Keratinocyte (primary cell): ENCODE results near the gene PCCA. TPM values are rescaled to one million over a fixed set of nuclear protein-coding genes. Genes with fewer than 3 reads are reported as not detected.

ENCODE experiments used
- DNase-seq: peaks from one replicate; pipeline ENCODE4 v3.0.0-alpha.2; 2011; ENCODE audit warnings: low read depth, missing footprints, low spot score
- FAIRE-seq: peaks from 2 replicates; lab custom pipeline; 2011; peaks lifted over from hg19 to GRCh38; lab: Jason Lieb, UNC
- H2AFZ ChIP-seq: 2 replicates; pipeline ENCODE4 v1.6.0; 2012; ENCODE audit warnings: low read length, control low read depth, inconsistent platforms; ENCODE audit not compliant: control insufficient read depth
- H3K27ac ChIP-seq: 2 replicates; pipeline ENCODE4 v1.5.1; 2011; ENCODE audit warnings: low read length; ENCODE audit not compliant: control insufficient read depth, insufficient read depth
- H3K27me3 ChIP-seq: 3 replicates; pipeline ENCODE4 v1.6.0; 2011; ENCODE audit warnings: low read length; ENCODE audit not compliant: control insufficient read depth, insufficient read depth; ENCODE audit errors: extremely low read depth
- H3K36me3 ChIP-seq, 2 experiments: 2 replicates in 1 of 2; 3 replicates in 1 of 2; pipeline ENCODE4 v1.5.1; 2011; ENCODE audit warnings: low read length in 2 of 2, mild to moderate bottlenecking in 1 of 2; ENCODE audit not compliant: control insufficient read depth in 2 of 2, insufficient read depth in 2 of 2; ENCODE audit errors: extremely low read depth in 1 of 2
- H3K4me1 ChIP-seq: 3 replicates; pipeline ENCODE4 v1.5.1; 2011; ENCODE audit warnings: low read length; ENCODE audit not compliant: control insufficient read depth, insufficient read depth; ENCODE audit errors: extremely low read depth
- H3K4me2 ChIP-seq: 3 replicates; pipeline ENCODE4 v1.6.0; 2011; ENCODE audit warnings: low read depth, low read length; ENCODE audit not compliant: control insufficient read depth, insufficient read depth; ENCODE audit errors: extremely low read depth
- H3K4me3 ChIP-seq, 3 experiments: fragments of 200-600 bp in 1 of 3; sonication (generic) in 1 of 3; 2 replicates in 2 of 3; 3 replicates in 1 of 3; pipeline ENCODE4 v1.5.1; 2011 to 2016; ENCODE audit warnings: low read length in 3 of 3, mild to moderate bottlenecking in 3 of 3, control low read depth in 2 of 3, inconsistent platforms in 1 of 3, low read depth in 1 of 3, mixed read lengths in 1 of 3, mixed run types in 1 of 3, moderate library complexity in 1 of 3; ENCODE audit not compliant: control insufficient read depth in 2 of 3, insufficient read depth in 2 of 3; ENCODE audit errors: extremely low read depth in 1 of 3
- H3K79me2 ChIP-seq: 2 replicates; pipeline ENCODE4 v1.6.0; 2012; ENCODE audit warnings: low read length; ENCODE audit not compliant: control insufficient read depth, insufficient read depth
- H3K9ac ChIP-seq: 3 replicates; pipeline ENCODE4 v1.6.0; 2011; ENCODE audit warnings: low read length; ENCODE audit not compliant: control insufficient read depth, insufficient read depth; ENCODE audit errors: extremely low read depth
- H3K9me1 ChIP-seq: 3 replicates; pipeline ENCODE4 v1.6.0; 2011; ENCODE audit warnings: low read length; ENCODE audit not compliant: control insufficient read depth, insufficient read depth; ENCODE audit errors: extremely low read depth
- H3K9me3 ChIP-seq: 2 replicates; pipeline ENCODE4 v1.5.1; 2012; ENCODE audit warnings: low read depth, low read length; ENCODE audit not compliant: control insufficient read depth
- H4K20me1 ChIP-seq: 3 replicates; pipeline ENCODE4 v1.6.0; 2011; ENCODE audit warnings: low read length; ENCODE audit not compliant: control insufficient read depth, insufficient read depth; ENCODE audit errors: extremely low read depth
- CTCF ChIP-seq, 3 experiments: IDR thresholded peaks in 1 of 3; conservative IDR thresholded peaks in 1 of 3; optimal IDR thresholded peaks in 1 of 3; 2 replicates in 2 of 3; 3 replicates in 1 of 3; pipeline versions ENCODE3 to v1.5.1; 2011; ENCODE audit warnings: low read length in 3 of 3, mild to moderate bottlenecking in 3 of 3, moderate library complexity in 2 of 3, control low read depth in 1 of 3, inconsistent platforms in 1 of 3; ENCODE audit not compliant: insufficient read depth in 2 of 3; ENCODE audit errors: extremely low read depth in 1 of 3
- EZH2 ChIP-seq: IDR thresholded peaks from one replicate; pipeline ENCODE4 v1.6.1; 2012; ENCODE audit warnings: inconsistent platforms, mild to moderate bottlenecking, low read length, moderate library complexity
- dilution Hi-C: fragments of 300-500 bp; cut with MboI; formaldehyde crosslinking; loops from one replicate; pipeline ENCODE4 v1.7.0; 2020; ENCODE audit warnings: low sequenced_read_pairs; ENCODE audit not compliant: extremely low pct_ligation_motif_present
- polyA plus RNA-seq, 5 experiments: library from polyadenylated mRNA; depleted of rRNA in 3 of 5; stranded (reverse) in 3 of 5; stranded (forward) in 1 of 5; unstranded in 1 of 5; fragments of >200 nt; gene quantifications; 1 replicate in 1 of 5; 2 replicates in 3 of 5; 3 replicates in 1 of 5; pipeline versions ENCODE4 v1.2.1 to v1.2.3, GENCODE V29; 2011 to 2012; ENCODE audit warnings: missing spikeins in 2 of 5, low read depth in 1 of 5, low replicate concordance in 1 of 5

The PCCA gene
- polyA plus RNA-seq, 1 donor (not counting 4 experiments of a cell fraction or from before 2014, with no cell fraction given): 8.1 TPM

GRCh38 chr13:100340865-100341264, 252.0 kb downstream of the PCCA start:
- FAIRE-seq (no peak), DNase-seq (no peak)
- TF ChIP-seq CTCF (optimal IDR thresholded peaks at IDR 0.05 in 1 of 3, IDR thresholded peaks at IDR 0.05 in 1 of 3, conservative IDR thresholded peaks at IDR 0.05 in 1 of 3; ENCODE audit: extremely low read depth in 1 of 3, insufficient read depth in 2 of 3, low read length in 3 of 3) (no peak), EZH2 (no peak)
- Histone ChIP-seq H3K9ac (no peak overlapping the region), H3K9me3 (no peaks in the 10 kb centered on the region), H3K9me1 (no peaks in the 10 kb centered on the region), H3K4me2 (no peak overlapping the region), H3K79me2 (no peaks in the 10 kb centered on the region), H4K20me1 (no peaks in the 10 kb centered on the region), H3K4me3 (no peak overlapping the region), H2AFZ (no peak overlapping the region), H3K27me3 (no peaks in the 10 kb centered on the region), H3K4me1 (no peaks in the 10 kb centered on the region), H3K27ac (no peak overlapping the region), H3K36me3 (no peaks in the 10 kb centered on the region)
- dilution Hi-C loops: no loop called here

- Histone ChIP-seq H3K9me3 (no peaks in the 10 kb centered on the region), H3K27me3 (no peaks in the 10 kb centered on the region), H3K4me1 (no peaks in the 10 kb centered on the region), H2AFZ (no peak overlapping the region), H3K9ac (no peak overlapping the region), H3K9me1 (no peaks in the 10 kb centered on the region), H4K20me1 (no peaks in the 10 kb centered on the region), H3K79me2 (no peaks in the 10 kb centered on the region), H3K27ac (no peak overlapping the region), H3K4me3 (no peak overlapping the region), H3K4me2 (no peak overlapping the region), H3K36me3 (no peaks in the 10 kb centered on the region)
- no peak for FAIRE-seq
- DNase-seq: no peak
- TF ChIP-seq CTCF (optimal IDR thresholded peaks at IDR 0.05 in 1 of 3, IDR thresholded peaks at IDR 0.05 in 1 of 3, conservative IDR thresholded peaks at IDR 0.05 in 1 of 3; ENCODE audit: extremely low read depth in 1 of 3, insufficient read depth in 2 of 3, low read length in 3 of 3) (no peak), EZH2 (no peak)
- dilution Hi-C loops: no loop called here
Observed at GRCh38 chr13:100341327-100341726, 252.4 kb downstream of the PCCA start.
